Keratinocyte (primary cell): ENCODE data around the gene LPIN3. TPM values are rescaled to one million over a fixed set of nuclear protein-coding genes. Genes with fewer than 3 reads are reported as not detected.

Experiments
- DNase-seq: peaks from one replicate; pipeline ENCODE4 v3.0.0-alpha.2; 2011; ENCODE audit warnings: low read depth, missing footprints, low spot score
- FAIRE-seq: peaks from 2 replicates; lab custom pipeline; 2011; peaks lifted over from hg19 to GRCh38; lab: Jason Lieb, UNC
- H2AFZ ChIP-seq: 2 replicates; pipeline ENCODE4 v1.6.0; 2012; ENCODE audit warnings: low read length, control low read depth, inconsistent platforms; ENCODE audit not compliant: control insufficient read depth
- H3K27ac ChIP-seq: 2 replicates; pipeline ENCODE4 v1.5.1; 2011; ENCODE audit warnings: low read length; ENCODE audit not compliant: control insufficient read depth, insufficient read depth
- H3K27me3 ChIP-seq: 3 replicates; pipeline ENCODE4 v1.6.0; 2011; ENCODE audit warnings: low read length; ENCODE audit not compliant: control insufficient read depth, insufficient read depth; ENCODE audit errors: extremely low read depth
- H3K36me3 ChIP-seq, 2 experiments: 2 replicates in 1 of 2; 3 replicates in 1 of 2; pipeline ENCODE4 v1.5.1; 2011; ENCODE audit warnings: low read length in 2 of 2, mild to moderate bottlenecking in 1 of 2; ENCODE audit not compliant: control insufficient read depth in 2 of 2, insufficient read depth in 2 of 2; ENCODE audit errors: extremely low read depth in 1 of 2
- H3K4me1 ChIP-seq: 3 replicates; pipeline ENCODE4 v1.5.1; 2011; ENCODE audit warnings: low read length; ENCODE audit not compliant: control insufficient read depth, insufficient read depth; ENCODE audit errors: extremely low read depth
- H3K4me2 ChIP-seq: 3 replicates; pipeline ENCODE4 v1.6.0; 2011; ENCODE audit warnings: low read depth, low read length; ENCODE audit not compliant: control insufficient read depth, insufficient read depth; ENCODE audit errors: extremely low read depth
- H3K4me3 ChIP-seq, 3 experiments: fragments of 200-600 bp in 1 of 3; sonication (generic) in 1 of 3; 2 replicates in 2 of 3; 3 replicates in 1 of 3; pipeline ENCODE4 v1.5.1; 2011 to 2016; ENCODE audit warnings: low read length in 3 of 3, mild to moderate bottlenecking in 3 of 3, control low read depth in 2 of 3, inconsistent platforms in 1 of 3, low read depth in 1 of 3, mixed read lengths in 1 of 3, mixed run types in 1 of 3, moderate library complexity in 1 of 3; ENCODE audit not compliant: control insufficient read depth in 2 of 3, insufficient read depth in 2 of 3; ENCODE audit errors: extremely low read depth in 1 of 3
- H3K79me2 ChIP-seq: 2 replicates; pipeline ENCODE4 v1.6.0; 2012; ENCODE audit warnings: low read length; ENCODE audit not compliant: control insufficient read depth, insufficient read depth
- H3K9ac ChIP-seq: 3 replicates; pipeline ENCODE4 v1.6.0; 2011; ENCODE audit warnings: low read length; ENCODE audit not compliant: control insufficient read depth, insufficient read depth; ENCODE audit errors: extremely low read depth
- H3K9me1 ChIP-seq: 3 replicates; pipeline ENCODE4 v1.6.0; 2011; ENCODE audit warnings: low read length; ENCODE audit not compliant: control insufficient read depth, insufficient read depth; ENCODE audit errors: extremely low read depth
- H3K9me3 ChIP-seq: 2 replicates; pipeline ENCODE4 v1.5.1; 2012; ENCODE audit warnings: low read depth, low read length; ENCODE audit not compliant: control insufficient read depth
- H4K20me1 ChIP-seq: 3 replicates; pipeline ENCODE4 v1.6.0; 2011; ENCODE audit warnings: low read length; ENCODE audit not compliant: control insufficient read depth, insufficient read depth; ENCODE audit errors: extremely low read depth
- EZH2 ChIP-seq: IDR thresholded peaks from one replicate; pipeline ENCODE4 v1.6.1; 2012; ENCODE audit warnings: inconsistent platforms, mild to moderate bottlenecking, low read length, moderate library complexity
- dilution Hi-C: fragments of 300-500 bp; cut with MboI; formaldehyde crosslinking; loops from one replicate; pipeline ENCODE4 v1.7.0; 2020; ENCODE audit warnings: low sequenced_read_pairs; ENCODE audit not compliant: extremely low pct_ligation_motif_present
- polyA plus RNA-seq, 5 experiments: library from polyadenylated mRNA; depleted of rRNA in 3 of 5; stranded (reverse) in 3 of 5; stranded (forward) in 1 of 5; unstranded in 1 of 5; fragments of >200 nt; gene quantifications; 1 replicate in 1 of 5; 2 replicates in 3 of 5; 3 replicates in 1 of 5; pipeline versions ENCODE4 v1.2.1 to v1.2.3, GENCODE V29; 2011 to 2012; ENCODE audit warnings: missing spikeins in 2 of 5, low read depth in 1 of 5, low replicate concordance in 1 of 5
- TF ChIP-seq, protein P1 (sequence below), 3 experiments: IDR thresholded peaks in 1 of 3; conservative IDR thresholded peaks in 1 of 3; optimal IDR thresholded peaks in 1 of 3; 2 replicates in 2 of 3; 3 replicates in 1 of 3; pipeline versions ENCODE3 to v1.5.1; 2011; ENCODE audit warnings: low read length in 3 of 3, mild to moderate bottlenecking in 3 of 3, moderate library complexity in 2 of 3, control low read depth in 1 of 3, inconsistent platforms in 1 of 3; ENCODE audit not compliant: insufficient read depth in 2 of 3; ENCODE audit errors: extremely low read depth in 1 of 3

LPIN3 gene
- polyA plus RNA-seq, 1 donor (not counting 4 experiments of a cell fraction or from before 2014, with no cell fraction given): 15.6 TPM

DNA sequence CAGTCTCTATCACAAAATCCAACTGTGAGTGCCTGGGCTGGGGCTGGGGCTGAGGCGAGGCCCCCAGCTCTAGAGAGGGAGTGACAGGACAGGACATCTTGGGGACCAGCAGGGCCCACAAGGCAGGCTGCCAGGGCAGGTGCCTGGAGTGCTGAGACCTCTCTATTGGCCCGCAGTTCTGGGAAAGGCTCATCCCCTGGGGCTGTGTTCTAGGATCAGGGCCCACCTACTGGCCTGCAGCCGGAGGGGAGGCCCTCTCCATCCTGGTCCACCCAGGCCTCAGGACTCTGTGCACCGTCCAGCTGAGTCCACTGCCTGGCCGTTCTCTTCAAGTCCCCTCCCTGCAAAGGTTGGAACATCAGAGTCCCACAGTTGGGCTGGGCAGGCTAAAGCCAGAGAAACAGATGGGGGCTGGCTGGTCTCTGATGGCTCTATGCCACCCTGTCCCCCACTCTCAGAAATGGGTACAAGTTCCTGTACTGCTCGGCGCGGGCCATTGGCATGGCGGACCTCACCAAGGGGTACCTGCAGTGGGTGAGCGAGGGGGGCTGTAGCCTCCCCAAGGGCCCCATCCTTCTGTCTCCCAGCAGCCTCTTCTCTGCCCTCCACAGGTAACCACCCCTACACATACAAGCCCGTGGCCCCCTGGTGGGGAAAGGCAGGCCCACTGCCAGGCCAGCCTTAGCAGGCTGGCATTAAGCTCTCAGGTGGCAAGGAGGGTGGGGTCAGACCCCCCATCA lies 17.0 kb downstream of the LPIN3 start:
- Histone ChIP-seq H3K36me3 (peaks cover 24 to 43% of the 10 kb centered on the region in 2 experiments), H3K9me1 (no peaks in the 10 kb centered on the region), H3K4me3 (no peak overlapping the region), H3K9ac (no peak overlapping the region), H4K20me1 (no peaks in the 10 kb centered on the region), H3K27ac (no peak overlapping the region), H3K79me2 (no peaks in the 10 kb centered on the region), H3K27me3 (no peaks in the 10 kb centered on the region), H3K9me3 (no peaks in the 10 kb centered on the region), H3K4me1 (no peaks in the 10 kb centered on the region), H3K4me2 (no peak overlapping the region), H2AFZ (no peak overlapping the region)
- FAIRE-seq (no peak), DNase-seq (no peak)
- TF ChIP-seq, protein P1, sequence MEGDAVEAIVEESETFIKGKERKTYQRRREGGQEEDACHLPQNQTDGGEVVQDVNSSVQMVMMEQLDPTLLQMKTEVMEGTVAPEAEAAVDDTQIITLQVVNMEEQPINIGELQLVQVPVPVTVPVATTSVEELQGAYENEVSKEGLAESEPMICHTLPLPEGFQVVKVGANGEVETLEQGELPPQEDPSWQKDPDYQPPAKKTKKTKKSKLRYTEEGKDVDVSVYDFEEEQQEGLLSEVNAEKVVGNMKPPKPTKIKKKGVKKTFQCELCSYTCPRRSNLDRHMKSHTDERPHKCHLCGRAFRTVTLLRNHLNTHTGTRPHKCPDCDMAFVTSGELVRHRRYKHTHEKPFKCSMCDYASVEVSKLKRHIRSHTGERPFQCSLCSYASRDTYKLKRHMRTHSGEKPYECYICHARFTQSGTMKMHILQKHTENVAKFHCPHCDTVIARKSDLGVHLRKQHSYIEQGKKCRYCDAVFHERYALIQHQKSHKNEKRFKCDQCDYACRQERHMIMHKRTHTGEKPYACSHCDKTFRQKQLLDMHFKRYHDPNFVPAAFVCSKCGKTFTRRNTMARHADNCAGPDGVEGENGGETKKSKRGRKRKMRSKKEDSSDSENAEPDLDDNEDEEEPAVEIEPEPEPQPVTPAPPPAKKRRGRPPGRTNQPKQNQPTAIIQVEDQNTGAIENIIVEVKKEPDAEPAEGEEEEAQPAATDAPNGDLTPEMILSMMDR (optimal IDR thresholded peaks at IDR 0.05 in 1 of 3, IDR thresholded peaks at IDR 0.05 in 1 of 3, conservative IDR thresholded peaks at IDR 0.05 in 1 of 3; ENCODE audit: extremely low read depth in 1 of 3, insufficient read depth in 2 of 3, low read length in 3 of 3): peak in 1 of 3 experiments; percentile 11
- no peak for TF ChIP-seq EZH2
- dilution Hi-C loops: no loop called here

GRCh38 chr20:41358230-41358629 lies 17.6 kb downstream of the LPIN3 start:
- no peaks in the 10 kb centered on the region for H4K20me1 ChIP-seq
- H3K9me3 ChIP-seq: no peaks in the 10 kb centered on the region
- no peak overlapping the region for H3K9ac ChIP-seq
- no peak overlapping the region for H2AFZ ChIP-seq
- H3K36me3 ChIP-seq: peaks cover 24 to 39% of the 10 kb centered on the region in 2 experiments
- no peak for FAIRE-seq
- H3K4me3 ChIP-seq: no peak overlapping the region
- dilution Hi-C loops: no loop called here
- H3K79me2 ChIP-seq: no peaks in the 10 kb centered on the region
- no peak overlapping the region for H3K4me2 ChIP-seq
- H3K27ac ChIP-seq: no peak overlapping the region
- no peaks in the 10 kb centered on the region for H3K27me3 ChIP-seq
- no peaks in the 10 kb centered on the region for H3K9me1 ChIP-seq
- H3K4me1 ChIP-seq: no peaks in the 10 kb centered on the region
- TF ChIP-seq EZH2: no peak
- TF ChIP-seq, protein P1 (optimal IDR thresholded peaks at IDR 0.05 in 1 of 3, IDR thresholded peaks at IDR 0.05 in 1 of 3, conservative IDR thresholded peaks at IDR 0.05 in 1 of 3; ENCODE audit: extremely low read depth in 1 of 3, insufficient read depth in 2 of 3, low read length in 3 of 3): no peak
- no peak for DNase-seq
